HepG2 (cell line): ENCODE data around the gene ANKRD11. TPM values are rescaled to one million over a fixed set of nuclear protein-coding genes. Genes with fewer than 3 reads are reported as not detected.

ENCODE experiments used
- AGO2 ChIP-seq: fragments of 200-400 bp; formaldehyde crosslinking; optimal IDR thresholded peaks from 2 replicates; pipeline ENCODE3; 2017; ENCODE audit warnings: mild to moderate bottlenecking, low read depth, low read length, moderate library complexity
- ARHGAP35 ChIP-seq: sonication (generic); formaldehyde crosslinking; IDR thresholded peaks from 2 replicates; pipeline ENCODE4 v1.9.0; 2022; ENCODE audit warnings: mild to moderate bottlenecking, inconsistent platforms, moderate library complexity, missing genetic modification reagents, borderline replicate concordance
- CREM ChIP-seq, 2 experiments: sonication (generic) in 1 of 2; formaldehyde crosslinking in 1 of 2; IDR thresholded peaks; 2 replicates each; pipeline versions ENCODE4 v1.4.0 to v1.6.1; 2016 to 2020; ENCODE audit warnings: antibody characterized with exemption in 1 of 2, mild to moderate bottlenecking in 1 of 2, missing genetic modification reagents in 1 of 2
- EED ChIP-seq: sonication (generic); formaldehyde crosslinking; IDR thresholded peaks from 2 replicates; pipeline ENCODE4 v1.5.0; 2020; ENCODE audit warnings: mild to moderate bottlenecking, missing genetic modification reagents
- HMGXB4 ChIP-seq, 2 experiments: sonication (generic) in 1 of 2; formaldehyde crosslinking in 1 of 2; IDR thresholded peaks; 2 replicates each; pipeline versions ENCODE4 v1.4.0 to v1.6.1; 2018 to 2020; ENCODE audit warnings: missing genetic modification reagents in 2 of 2, borderline replicate concordance in 1 of 2, low read depth in 1 of 2, mild to moderate bottlenecking in 1 of 2, missing biosample characterization in 1 of 2
- HNF1B ChIP-seq: sonication (generic); formaldehyde crosslinking; IDR thresholded peaks from 2 replicates; pipeline ENCODE4 v1.5.1; 2020; ENCODE audit warnings: mild to moderate bottlenecking, moderate library complexity, missing genetic modification reagents
- KLF6 ChIP-seq: IDR thresholded peaks from 2 replicates; pipeline ENCODE4 v1.8.0; 2016; ENCODE audit warnings: missing biosample characterization, missing genetic modification reagents
- MXD1 ChIP-seq: sonication (generic); formaldehyde crosslinking; IDR thresholded peaks from 2 replicates; pipeline ENCODE4 v1.4.0; 2020; ENCODE audit warnings: mild to moderate bottlenecking, missing genetic modification reagents
- NAIF1 ChIP-seq: sonication (generic); formaldehyde crosslinking; IDR thresholded peaks from 2 replicates; pipeline ENCODE4 v1.5.0; 2020; ENCODE audit warnings: mild to moderate bottlenecking, missing genetic modification reagents, borderline replicate concordance
- NCOA2 ChIP-seq: sonication (generic); formaldehyde crosslinking; IDR thresholded peaks from 2 replicates; pipeline ENCODE4 v1.8.0; 2022; ENCODE audit warnings: inconsistent platforms
- NRL ChIP-seq: sonication (generic); formaldehyde crosslinking; IDR thresholded peaks from 2 replicates; pipeline ENCODE4 v1.5.0; 2020; ENCODE audit warnings: missing genetic modification reagents, mild to moderate bottlenecking, moderate library complexity, borderline replicate concordance
- ONECUT2 ChIP-seq: sonication (generic); formaldehyde crosslinking; IDR thresholded peaks from 2 replicates; pipeline ENCODE4 v1.4.0; 2020; ENCODE audit warnings: missing genetic modification reagents
- POLR2A ChIP-seq, 2 experiments: IDR thresholded peaks; 2 replicates each; pipeline ENCODE4 v1.6.1; 2011; ENCODE audit warnings: low read depth in 2 of 2, low read length in 2 of 2, mild to moderate bottlenecking in 1 of 2, moderate library complexity in 1 of 2; ENCODE audit not compliant: insufficient read depth in 1 of 2
- RARG ChIP-seq: sonication (generic); formaldehyde crosslinking; IDR thresholded peaks from 2 replicates; pipeline ENCODE4 v1.4.0; 2020; ENCODE audit warnings: low read depth, mild to moderate bottlenecking, missing genetic modification reagents
- REXO4 ChIP-seq: sonication (generic); formaldehyde crosslinking; IDR thresholded peaks from 2 replicates; pipeline ENCODE4 v1.8.0; 2022; ENCODE audit warnings: missing genetic modification reagents, mild to moderate bottlenecking, borderline replicate concordance
- STAG1 ChIP-seq: sonication (generic); formaldehyde crosslinking; IDR thresholded peaks from 2 replicates; pipeline ENCODE4 v1.4.0; 2020; ENCODE audit warnings: missing genetic modification reagents
- TCF7 ChIP-seq: sonication (generic); IDR thresholded peaks from 2 replicates; pipeline ENCODE4 v1.6.1; 2016; ENCODE audit warnings: antibody characterized with exemption, low read depth
- TEAD3 ChIP-seq: optimal IDR thresholded peaks from 2 replicates; pipeline ENCODE3; 2016; ENCODE audit warnings: borderline replicate concordance
- U2AF1 ChIP-seq: fragments of 200-400 bp; formaldehyde crosslinking; optimal IDR thresholded peaks from 2 replicates; pipeline ENCODE3; 2017; ENCODE audit warnings: mild to moderate bottlenecking, low read depth, low read length
- ZBTB7A ChIP-seq: sonication (generic); formaldehyde crosslinking; IDR thresholded peaks from 2 replicates; pipeline ENCODE4 v1.8.0; 2022; ENCODE audit warnings: mild to moderate bottlenecking, missing genetic modification reagents
- ZMAT3 ChIP-seq: sonication (generic); formaldehyde crosslinking; conservative IDR thresholded peaks from 2 replicates; pipeline ENCODE4 v1.7.0; 2021; ENCODE audit warnings: missing genetic modification reagents
- ZNF510 ChIP-seq: sonication (generic); formaldehyde crosslinking; IDR thresholded peaks from 2 replicates; pipeline ENCODE4 v1.4.0; 2020; ENCODE audit warnings: low read depth, mild to moderate bottlenecking, missing genetic modification reagents
- ZNF704 ChIP-seq: sonication (generic); formaldehyde crosslinking; IDR thresholded peaks from 2 replicates; pipeline ENCODE4 v1.8.1; 2023; ENCODE audit warnings: mild to moderate bottlenecking, inconsistent platforms, moderate library complexity, missing genetic modification reagents, borderline replicate concordance
- ZNF737 ChIP-seq: sonication (generic); formaldehyde crosslinking; IDR thresholded peaks from 2 replicates; pipeline ENCODE4 v1.5.0; 2020; ENCODE audit warnings: missing genetic modification reagents, mild to moderate bottlenecking, borderline replicate concordance
- ZNF816 ChIP-seq: sonication (generic); formaldehyde crosslinking; IDR thresholded peaks from 2 replicates; pipeline ENCODE4 v1.8.0; 2022; ENCODE audit warnings: missing genetic modification reagents, mild to moderate bottlenecking, borderline replicate concordance
- polyA plus RNA-seq, 8 experiments: library from polyadenylated mRNA; depleted of rRNA in 3 of 8; stranded (reverse) in 7 of 8; unstranded in 1 of 8; fragments of >200 nt; fragmentation: Illumina TruSeq in 4 of 8; extraction: Trizol in 4 of 8; gene quantifications; 2 replicates each; pipeline versions ENCODE4 v1.2.1 to v1.2.3, GENCODE V29; 2011 to 2016; ENCODE audit warnings: low read depth in 4 of 8, missing spikeins in 1 of 8, mixed read lengths in 1 of 8; ENCODE audit not compliant: insufficient read depth in 1 of 8
- total RNA-seq, 5 experiments: library from RNA; depleted of rRNA; stranded (reverse); fragments of >200 nt; fragmentation: Illumina TruSeq; extraction: Trizol; gene quantifications; 2 replicates each; pipeline ENCODE4 v1.2.3, GENCODE V29; 2016; ENCODE audit warnings: low read depth in 1 of 5

The ANKRD11 gene
- total and polyA plus RNA-seq, 2 of the 13 experiments (the other 11 are each of a cell fraction or from before 2014, with no cell fraction given) = 21.4 to 38.4 TPM

GRCh38 chr16:89491238-89491869 is 993 bp upstream of the ANKRD11 start (continued):
- peak; percentile 4; the same call in 1 of the 2 replicates for TF ChIP-seq HNF1B (CRISPR knock-in tag)
- no peak for TF ChIP-seq ZNF704 (CRISPR knock-in tag)
- TF ChIP-seq CREM (IDR thresholded peaks at IDR 0.05) = no peak
- TF ChIP-seq CREM (CRISPR knock-in tag; IDR thresholded peaks at IDR 0.05) = no peak
- no peak for TF ChIP-seq NCOA2 (CRISPR knock-in tag)
- TF ChIP-seq ARHGAP35 (CRISPR knock-in tag) = 0 out of 2 replicates have a peak, but pooled peaks have one; percentile 6
- 0 out of 2 replicates have a peak, but pooled peaks have one; percentile 1 for TF ChIP-seq ZNF510 (CRISPR knock-in tag)
- peak; percentile 91; the same call in 1 of the 2 replicates for TF ChIP-seq ZNF737 (CRISPR knock-in tag)
- no peak for TF ChIP-seq TEAD3
- TF ChIP-seq MXD1 (CRISPR knock-in tag) = peak; percentile 15; the same call in 1 of the 2 replicates
- TF ChIP-seq KLF6 = no peak
- no peak for TF ChIP-seq ONECUT2
- no peak for TF ChIP-seq NAIF1 (CRISPR knock-in tag)
- TF ChIP-seq AGO2 = peak; percentile 4
- TF ChIP-seq STAG1 (CRISPR knock-in tag) = 0 out of 2 replicates have a peak, but pooled peaks have one; percentile 10
- no peak for TF ChIP-seq TCF7
- TF ChIP-seq POLR2A (IDR thresholded peaks at IDR 0.05; ENCODE audit: insufficient read depth in 1 of 2, low read depth in 2 of 2, low read length in 2 of 2) = peak in 1 of 2 experiments; percentile 51; a peak in 1 of 4 replicates
- no peak for TF ChIP-seq RARG (CRISPR knock-in tag)
- no peak for TF ChIP-seq NRL (CRISPR knock-in tag)
- TF ChIP-seq HMGXB4 (CRISPR knock-in tag; IDR thresholded peaks at IDR 0.05; ENCODE audit: borderline replicate concordance in 1 of 2, low read depth in 1 of 2) = no peak; a peak in 1 of 4 replicates
- TF ChIP-seq ZBTB7A (CRISPR knock-in tag) = no peak
- no peak for TF ChIP-seq U2AF1
- no peak for TF ChIP-seq EED
- TF ChIP-seq REXO4 (CRISPR knock-in tag) = no peak
- 0 out of 2 replicates have a peak, but pooled peaks have one; percentile 7 for TF ChIP-seq ZNF816 (CRISPR knock-in tag)
- TF ChIP-seq ZMAT3 (CRISPR knock-in tag) = 0 out of 2 replicates have a peak, but pooled peaks have one; percentile 14
